Thoracic aorta (tissue), 2 donors: Measurements from ENCODE around the gene RBFOX2. TPM values are rescaled to one million over a fixed set of nuclear protein-coding genes. Genes with fewer than 3 reads are reported as not detected.

Source experiments
- ATAC-seq: fragments of 150-250 bp; one replicate; pipeline ENCODE4 v1.8.0; 2017; ENCODE audit warnings: low read depth; ENCODE audit not compliant: insufficient number of reproducible peaks, low FRiP score
- DNase-seq: peaks from one replicate; pipeline ENCODE4 v3.0.0-alpha.2; 2020; ENCODE audit warnings: low spot score
- H3K27ac ChIP-seq, 2 donors: fragments of 200-600 bp; sonication (generic); 1 replicate in 1 of 2; 2 replicates in 1 of 2; pipeline ENCODE4 v1.5.1; 2016; ENCODE audit warnings: mild to moderate bottlenecking in 2 of 2, moderate library complexity in 2 of 2
- H3K27me3 ChIP-seq: fragments of 200-600 bp; sonication (generic); replicated peaks from 2 replicates; pipeline ENCODE4 v1.6.0; 2016; ENCODE audit warnings: mild to moderate bottlenecking; ENCODE audit not compliant: insufficient read depth
- H3K36me3 ChIP-seq: fragments of 200-600 bp; sonication (generic); one replicate; pipeline ENCODE4 v1.5.1; 2016
- H3K4me1 ChIP-seq, 2 donors: fragments of 200-600 bp; sonication (generic); 1 replicate in 1 of 2; 2 replicates in 1 of 2; pipeline versions ENCODE4 v1.5.1 to v1.6.0; 2016; ENCODE audit warnings: low read depth in 2 of 2, mild to moderate bottlenecking in 1 of 2; ENCODE audit not compliant: control insufficient read depth in 1 of 2
- H3K4me3 ChIP-seq: fragments of 200-600 bp; sonication (generic); 2 replicates; pipeline ENCODE4 v1.5.1; 2016; ENCODE audit warnings: mild to moderate bottlenecking
- H3K9me3 ChIP-seq: fragments of 200-600 bp; sonication (generic); 2 replicates; pipeline ENCODE4 v1.5.1; 2016
- CTCF ChIP-seq: fragments of 200-600 bp; sonication (generic); IDR thresholded peaks from one replicate; pipeline ENCODE4 v1.5.1; 2019; ENCODE audit warnings: antibody characterized with exemption
- total RNA-seq, 2 donors: library from RNA; depleted of rRNA; stranded (reverse); fragments of >200 nt; gene quantifications; one replicate each; pipeline versions ENCODE4 v1.1.0 to v1.2.3, GENCODE V29; 2016

The RBFOX2 gene
- total RNA-seq, 2 donors from 2014 or later: 117 to 143 TPM

GRCh38 chr22:35736166-35736565 is 292.5 kb downstream of the RBFOX2 start:
- Histone ChIP-seq H3K36me3 (no peaks in the 10 kb centered on the region), H3K4me3 (no peak overlapping the region), H3K9me3 (no peaks in the 10 kb centered on the region), H3K27ac (no peak overlapping the region), H3K27me3 (no peaks in the 10 kb centered on the region), H3K4me1 (peaks cover 0 to 14% of the 10 kb centered on the region in 2 donors)
- ATAC-seq (no peak), DNase-seq (no peak)
- TF ChIP-seq CTCF: no peak

- no peak for TF ChIP-seq CTCF
- Histone ChIP-seq H3K9me3 (no peaks in the 10 kb centered on the region), H3K27ac (no peak overlapping the region), H3K27me3 (no peaks in the 10 kb centered on the region), H3K4me3 (no peak overlapping the region), H3K36me3 (no peaks in the 10 kb centered on the region), H3K4me1 (peaks cover 0 to 14% of the 10 kb centered on the region in 2 donors)
- ATAC-seq (no peak), DNase-seq (no peak)
Observed at GRCh38 chr22:35735542-35735941, 293.1 kb downstream of the RBFOX2 start.

GRCh38 chr22:35734517-35734827 is 294.2 kb downstream of the RBFOX2 start:
- no peak for ATAC-seq
- H3K9me3 ChIP-seq: no peaks in the 10 kb centered on the region
- no peak overlapping the region for H3K27ac ChIP-seq
- DNase-seq: no peak
- H3K4me1 ChIP-seq: peaks cover 0 to 3% of the 10 kb centered on the region in 2 donors
- no peaks in the 10 kb centered on the region for H3K36me3 ChIP-seq
- H3K4me3 ChIP-seq: no peak overlapping the region
- TF ChIP-seq CTCF: no peak
- H3K27me3 ChIP-seq: no peaks in the 10 kb centered on the region

GRCh38 chr22:35733791-35734516 is 294.7 kb downstream of the RBFOX2 start:
- no peaks in the 10 kb centered on the region for H3K9me3 ChIP-seq
- no peaks in the 10 kb centered on the region for H3K36me3 ChIP-seq
- no peak overlapping the region for H3K4me3 ChIP-seq
- DNase-seq (no peak), ATAC-seq (no peak)
- no peaks in the 10 kb centered on the region for H3K4me1 ChIP-seq
- no peak overlapping the region for H3K27ac ChIP-seq
- TF ChIP-seq CTCF: no peak
- H3K27me3 ChIP-seq: no peaks in the 10 kb centered on the region

GRCh38 chr22:35733036-35733435 is 295.6 kb downstream of the RBFOX2 start:
- Histone ChIP-seq H3K36me3 (no peaks in the 10 kb centered on the region), H3K27ac (no peak overlapping the region)
- TF ChIP-seq CTCF: no peak

More at GRCh38 chr22:35733036-35733435, 295.6 kb downstream of the RBFOX2 start:
- Histone ChIP-seq H3K4me3 (no peak overlapping the region), H3K4me1 (no peaks in the 10 kb centered on the region), H3K9me3 (no peaks in the 10 kb centered on the region), H3K27me3 (no peaks in the 10 kb centered on the region)
- ATAC-seq (no peak), DNase-seq (no peak)
